ENCODE measurements around the gene BLID. TPM values are rescaled to one million over a fixed set of nuclear protein-coding genes. Genes with fewer than 3 reads are reported as not detected.

The BLID gene
- total and polyA plus RNA-seq, 2 of the 4 experiments (the other 2 are of a cell fraction), result 0.24 to 30.8 TPM

DNA sequence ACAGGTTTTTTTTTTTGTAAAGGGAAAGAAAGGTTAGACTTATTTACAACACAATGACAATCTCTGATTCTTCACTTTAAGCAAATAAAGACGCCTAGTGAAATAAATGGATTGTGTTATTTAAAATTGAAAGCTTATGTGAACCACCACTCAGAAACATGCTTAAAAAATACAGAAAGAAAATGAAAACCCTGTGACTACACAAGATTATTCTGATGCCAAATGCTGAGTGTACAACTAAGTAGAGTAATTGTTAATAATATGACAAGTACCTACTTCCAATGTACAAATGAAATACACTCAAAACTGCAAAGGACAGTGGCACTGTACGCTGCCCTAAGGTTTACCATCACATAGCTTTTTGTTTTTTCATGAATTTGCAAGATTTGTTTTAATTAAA is 1.0 kb downstream of the BLID start:
- H2AK9ac ChIP-seq (replicated peaks; ENCODE audit: low read depth, low read length, poor library complexity), result no peak overlapping the region
- H3K4me3 ChIP-seq (ENCODE audit: insufficient read depth, low read depth, low read length), result no peak overlapping the region
- H2AFZ ChIP-seq (replicated peaks; ENCODE audit: low read length, poor library complexity), result no peak overlapping the region
- peaks cover 46% of the 10 kb centered on the region for H3K36me3 ChIP-seq (ENCODE audit: control insufficient read depth, insufficient read depth, low read length)
- no peak overlapping the region for H2BK120ac ChIP-seq (ENCODE audit: low read depth, low read length)
- no peaks in the 10 kb centered on the region for H3K27me3 ChIP-seq (ENCODE audit: control insufficient read depth, insufficient read depth, low read length)
- H2BK20ac ChIP-seq (ENCODE audit: low read depth, low read length), result no peak overlapping the region
- no peak for ATAC-seq (ENCODE audit: low read depth)
- no TSS peak for BruUV-seq (replicated peaks)
- H3K79me1 ChIP-seq (ENCODE audit: low read depth in 1 of 2, low read length in 2 of 2), result peaks cover 10 to 66% of the 10 kb centered on the region in 2 experiments
- POLR2A ChIA-PET (ENCODE audit: unreplicated experiment), result no interaction called here
- no peak overlapping the region for H3K56ac ChIP-seq (ENCODE audit: extremely low read depth, insufficient read depth, low read length)
- no peak overlapping the region; the same call in 1 of the 2 replicates for H3K27ac ChIP-seq (ENCODE audit: insufficient read depth, low read length)
- no peak for DNase-seq
- in situ Hi-C loops (cut with MboI; ENCODE audit: low sequenced_read_pairs) (loop anchor here (25.0 kb wide), 1 partner anchor 653 kb away; the partner anchor contains the start of genes SORL1 and SORL1-AS1), intact Hi-C loops (cut with micrococcal nuclease) (loop anchor here (5.0 kb wide), 1 partner anchor 252 kb away; no protein-coding TSS in a partner anchor), dilution Hi-C loops (cut with HindIII; ENCODE audit: low sequenced_read_pairs, unreplicated experiment) (no loop called here)
- no CpG with 5 or more reads among the region's 2 CpGs for WGBS, 2 experiments (ENCODE audit: extremely low coverage in 2 of 2, insufficient read length in 1 of 2)
- H4K20me1 ChIP-seq (ENCODE audit: insufficient read depth, low read length), result peaks cover 58% of the 10 kb centered on the region
- no peak overlapping the region for H3K9ac ChIP-seq (ENCODE audit: low read depth, low read length)
- H3K18ac ChIP-seq (ENCODE audit: low read depth, low read length), result no peak overlapping the region
- H4K8ac ChIP-seq (ENCODE audit: low read depth in 2 of 2, low read length in 2 of 2), result no peak overlapping the region; a peak in 1 of 4 replicates
- TF ChIP-seq NFE2L2 (IDR thresholded peaks at IDR 0.05; ENCODE audit: low read depth, low read length) (no peak), RAD21 (IDR thresholded peaks at IDR 0.05; ENCODE audit: low read length) (no peak)
- CTCF ChIA-PET, result interaction anchor here (0.6 to 1.2 kb wide), 3 partner anchors 12 to 445 kb away, joined by 3 to 5 read pairs (median 3); no protein-coding TSS in a partner anchor
- H4K91ac ChIP-seq (ENCODE audit: insufficient read depth, low read depth, low read length), result no peak overlapping the region
- no peak overlapping the region; the same call in 1 of the 2 replicates for H3K4me2 ChIP-seq (ENCODE audit: low read depth, low read length)
- H4K5ac ChIP-seq (ENCODE audit: low read depth, low read length), result no peak overlapping the region
- H2AK5ac ChIP-seq (ENCODE audit: low read depth, low read length), result no peak overlapping the region
- H3K9me1 ChIP-seq (ENCODE audit: insufficient read depth, low read length), result peaks cover 9% of the 10 kb centered on the region
- no peak overlapping the region for H3K14ac ChIP-seq (replicated peaks; ENCODE audit: low read depth, low read length)
- no peak overlapping the region for H2BK15ac ChIP-seq (ENCODE audit: low read depth, low read length)
- no peaks in the 10 kb centered on the region for H3K9me3 ChIP-seq (ENCODE audit: control insufficient read depth, insufficient read depth, low read length)
- H2BK5ac ChIP-seq (ENCODE audit: low read depth, low read length, poor library complexity, severe bottlenecking), result peak overlapping the region; percentile 85
- H3K23ac ChIP-seq (ENCODE audit: low read depth, low read length), result no peak overlapping the region
- H3K4ac ChIP-seq (ENCODE audit: low read depth, low read length), result no peak overlapping the region
- H3K4me1 ChIP-seq (ENCODE audit: control insufficient read depth, insufficient read depth, low read length), result peaks cover 13% of the 10 kb centered on the region
